Right atrium auricular region (tissue), 2 donors: Measurements from ENCODE around the gene SLC12A2. TPM values are rescaled to one million over a fixed set of nuclear protein-coding genes. Genes with fewer than 3 reads are reported as not detected.

Experiments
- DNase-seq: peaks from one replicate; pipeline ENCODE4 v3.0.0-alpha.2; 2019; ENCODE audit warnings: low spot score
- H3K27ac ChIP-seq, 2 donors: fragments of 200-600 bp; sonication (generic); 1 replicate in 1 of 2; 2 replicates in 1 of 2; pipeline ENCODE4 v1.5.1; 2016 to 2019
- H3K27me3 ChIP-seq, 2 donors: fragments of 200-600 bp; sonication (generic); one replicate each; pipeline versions ENCODE4 v1.5.1 to v1.6.0; 2017 to 2019
- H3K36me3 ChIP-seq: fragments of 200-600 bp; sonication (generic); one replicate; pipeline ENCODE4 v1.5.1; 2016
- H3K4me1 ChIP-seq, 2 donors: fragments of 200-600 bp; sonication (generic); one replicate each; pipeline versions ENCODE4 v1.5.1 to v1.6.0; 2017 to 2019
- H3K4me3 ChIP-seq, 2 donors: fragments of 200-600 bp; sonication (generic); 1 replicate in 1 of 2; 2 replicates in 1 of 2; pipeline ENCODE4 v1.5.1; 2017 to 2019; ENCODE audit warnings: mild to moderate bottlenecking in 1 of 2, moderate library complexity in 1 of 2
- H3K9me3 ChIP-seq, 2 donors: fragments of 200-600 bp; sonication (generic); one replicate each; pipeline ENCODE4 v1.5.1; 2019
- CTCF ChIP-seq, 2 donors: fragments of 200-600 bp; sonication (generic); IDR thresholded peaks; one replicate each; pipeline ENCODE4 v1.5.1; 2019; ENCODE audit warnings: antibody characterized with exemption in 2 of 2
- total RNA-seq, 2 donors: library from RNA; depleted of rRNA; stranded (reverse); fragments of >200 nt; gene quantifications; one replicate each; pipeline ENCODE4 v1.1.0, GENCODE V29; 2016

The SLC12A2 gene
- total RNA-seq, 2 donors from 2014 or later: 9.1 to 17.1 TPM

GRCh38 chr5:128144491-128144890 is 60.9 kb downstream of the SLC12A2 start:
- H3K9me3 ChIP-seq: no peaks in the 10 kb centered on the region
- no peak overlapping the region for H3K4me3 ChIP-seq
- no peak for TF ChIP-seq CTCF (IDR thresholded peaks at IDR 0.05)
- H3K27ac ChIP-seq: no peak overlapping the region
- no peak for DNase-seq
- H3K4me1 ChIP-seq: no peaks in the 10 kb centered on the region
- peaks cover 20% of the 10 kb centered on the region for H3K36me3 ChIP-seq
- no peaks in the 10 kb centered on the region for H3K27me3 ChIP-seq

- Histone ChIP-seq H3K36me3 (peaks cover 23% of the 10 kb centered on the region), H3K4me3 (no peak overlapping the region), H3K4me1 (no peaks in the 10 kb centered on the region), H3K27ac (no peak overlapping the region), H3K9me3 (no peaks in the 10 kb centered on the region), H3K27me3 (no peaks in the 10 kb centered on the region)
- TF ChIP-seq CTCF (IDR thresholded peaks at IDR 0.05): no peak
- no peak for DNase-seq
Measured at GRCh38 chr5:128146671-128147070, 63.1 kb downstream of the SLC12A2 start.

GRCh38 chr5:128154943-128155342 is 71.4 kb downstream of the SLC12A2 start:
- TF ChIP-seq CTCF (IDR thresholded peaks at IDR 0.05): no peak
- no peak overlapping the region for H3K4me3 ChIP-seq
- H3K4me1 ChIP-seq: no peaks in the 10 kb centered on the region
- no peak overlapping the region for H3K27ac ChIP-seq
- no peak for DNase-seq
- peaks cover 21% of the 10 kb centered on the region for H3K36me3 ChIP-seq
- H3K9me3 ChIP-seq: no peaks in the 10 kb centered on the region
- H3K27me3 ChIP-seq: no peaks in the 10 kb centered on the region

GRCh38 chr5:128155776-128156175 is 72.2 kb downstream of the SLC12A2 start:
- peak in 1 of 2 donors; percentile 16 for TF ChIP-seq CTCF (IDR thresholded peaks at IDR 0.05)
- Histone ChIP-seq H3K4me3 (no peak overlapping the region), H3K36me3 (peaks cover 21% of the 10 kb centered on the region), H3K4me1 (no peaks in the 10 kb centered on the region), H3K9me3 (no peaks in the 10 kb centered on the region), H3K27ac (no peak overlapping the region), H3K27me3 (no peaks in the 10 kb centered on the region)
- DNase-seq: no peak

- Histone ChIP-seq H3K27me3 (no peaks in the 10 kb centered on the region), H3K27ac (no peak overlapping the region), H3K4me3 (no peak overlapping the region), H3K9me3 (no peaks in the 10 kb centered on the region), H3K36me3 (peaks cover 23% of the 10 kb centered on the region), H3K4me1 (no peaks in the 10 kb centered on the region)
- no peak for DNase-seq
- TF ChIP-seq CTCF (IDR thresholded peaks at IDR 0.05): no peak
Measured at GRCh38 chr5:128156521-128156920, 73.0 kb downstream of the SLC12A2 start.

GRCh38 chr5:128158342-128158741 is 74.8 kb downstream of the SLC12A2 start:
- Histone ChIP-seq H3K4me1 (no peaks in the 10 kb centered on the region), H3K27ac (no peak overlapping the region), H3K36me3 (peaks cover 31% of the 10 kb centered on the region), H3K9me3 (no peaks in the 10 kb centered on the region), H3K27me3 (no peaks in the 10 kb centered on the region), H3K4me3 (no peak overlapping the region)
- no peak for DNase-seq
- no peak for TF ChIP-seq CTCF (IDR thresholded peaks at IDR 0.05)
